A549 (cell line): ENCODE results near the gene LRRC51. TPM values are rescaled to one million over a fixed set of nuclear protein-coding genes. Genes with fewer than 3 reads are reported as not detected.

Experiments
- ATAC-seq, 2 experiments: fragments of 200-7000 bp in 1 of 2; fragments of >200 bp in 1 of 2; cut with Nextera tagmentation in 1 of 2; cut with Tn5 transposase in 1 of 2; 3 replicates each; pipeline versions ENCODE4 v1.8.0 to v1.9.1; 2018 to 2020; ENCODE audit warnings: mild to moderate bottlenecking in 1 of 2, moderate library complexity in 1 of 2
- CTCF ChIA-PET: fragments of 300-600 bp; sonication (Branson Sonifier 250); formaldehyde crosslinking; extraction: SDS; loops from one replicate; lab custom pipeline; 2021; ENCODE audit warnings: antibody characterized with exemption, inconsistent platforms; lab: Yijun Ruan, JAX
- POLR2A ChIA-PET: fragments of 350-600 bp; formaldehyde crosslinking; extraction: SDS; loops from one replicate; lab custom pipeline; 2021; ENCODE audit warnings: antibody characterized with exemption, inconsistent platforms; lab: Yijun Ruan, JAX
- DNase-seq, 2 experiments: peaks; one replicate each; pipeline versions ENCODE4 v3.0.0 to v3.0.0-alpha.2; 2011 to 2016; ENCODE audit warnings: low read depth in 1 of 2, low spot score in 1 of 2
- FAIRE-seq: peaks from 2 replicates; lab custom pipeline; 2011; peaks lifted over from hg19 to GRCh38; lab: Jason Lieb, UNC
- H3K27ac ChIP-seq, 2 experiments: fragments of >200 bp; sonication (Bioruptor Twin); formaldehyde crosslinking; 3 replicates each; pipeline ENCODE4 v1.5.1; 2016 to 2017
- H3K4me1 ChIP-seq: fragments of >200 bp; sonication (Bioruptor Twin); formaldehyde crosslinking; 3 replicates; pipeline ENCODE4 v1.6.1; 2016
- H3K4me2 ChIP-seq: fragments of >200 bp; sonication (Bioruptor Twin); formaldehyde crosslinking; 3 replicates; pipeline ENCODE4 v1.6.1; 2016
- H3K4me3 ChIP-seq: fragments of >200 bp; sonication (Bioruptor Twin); formaldehyde crosslinking; 3 replicates; pipeline ENCODE4 v1.5.1; 2016
- H3K9me3 ChIP-seq: fragments of >200 bp; sonication (Bioruptor Twin); formaldehyde crosslinking; 3 replicates; pipeline ENCODE4 v1.6.1; 2016
- BHLHE40 ChIP-seq: IDR thresholded peaks from 2 replicates; pipeline ENCODE4 v1.6.1; 2012; ENCODE audit warnings: low read depth, low read length, inconsistent platforms
- CHD2 ChIP-seq: fragments of 150-350 bp; IDR thresholded peaks from 2 replicates; pipeline ENCODE4 v1.6.1; 2014; ENCODE audit warnings: low read length; ENCODE audit not compliant: partially characterized antibody
- CHD4 ChIP-seq: fragments of 200-600 bp; sonication (generic); IDR thresholded peaks from 2 replicates; pipeline ENCODE4 v1.6.1; 2016; ENCODE audit warnings: antibody characterized with exemption, mild to moderate bottlenecking, borderline replicate concordance
- EHF ChIP-seq: fragments of 250-450 bp; sonication (Bioruptor Pico); IDR thresholded peaks from 2 replicates; pipeline ENCODE4 v1.5.0; 2020; ENCODE audit warnings: mild to moderate bottlenecking
- EHMT2 ChIP-seq: fragments of 200-600 bp; sonication (generic); IDR thresholded peaks from 2 replicates; pipeline ENCODE4 v1.6.1; 2016; ENCODE audit warnings: antibody characterized with exemption, low read depth, mild to moderate bottlenecking, moderate library complexity
- EP300 ChIP-seq, 2 experiments: fragments of >200 bp; sonication (Bioruptor Twin); formaldehyde crosslinking; IDR thresholded peaks; 2 replicates in 1 of 2; 3 replicates in 1 of 2; pipeline ENCODE4 v1.6.1; 2016 to 2017
- ESRRA ChIP-seq: fragments of 150-350 bp; IDR thresholded peaks from 2 replicates; pipeline ENCODE4 v1.6.1; 2014; ENCODE audit warnings: mild to moderate bottlenecking, low read length, borderline replicate concordance
- FOSB ChIP-seq: fragments of 250-450 bp; sonication (Bioruptor Pico); IDR thresholded peaks from 2 replicates; pipeline ENCODE4 v1.5.0; 2020; ENCODE audit warnings: mild to moderate bottlenecking, moderate library complexity
- FOSL2 ChIP-seq, 2 experiments: fragments of 450-650 bp in 1 of 2; fragments of >200 bp in 1 of 2; sonication (Bioruptor Twin) in 1 of 2; formaldehyde crosslinking; IDR thresholded peaks; 2 replicates each; pipeline versions ENCODE4 v1.5.0 to v1.6.1; 2016 to 2020; ENCODE audit warnings: mild to moderate bottlenecking in 1 of 2, moderate library complexity in 1 of 2
- FOXS1 ChIP-seq: fragments of 250-450 bp; sonication (Bioruptor Pico); IDR thresholded peaks from 2 replicates; pipeline ENCODE4 v1.5.0; 2020; ENCODE audit warnings: mild to moderate bottlenecking, moderate library complexity
- HDAC2 ChIP-seq: fragments of 200-600 bp; sonication (generic); IDR thresholded peaks from 2 replicates; pipeline ENCODE4 v1.6.1; 2016
- HOXA7 ChIP-seq: fragments of 250-450 bp; sonication (Bioruptor Pico); IDR thresholded peaks from 2 replicates; pipeline ENCODE4 v1.5.0; 2020; ENCODE audit warnings: mild to moderate bottlenecking, moderate library complexity
- HOXB13 ChIP-seq: fragments of 250-450 bp; sonication (Bioruptor Pico); IDR thresholded peaks from 2 replicates; pipeline ENCODE4 v1.5.0; 2020; ENCODE audit warnings: low read depth, mild to moderate bottlenecking, moderate library complexity
- KDM1A ChIP-seq: fragments of 200-600 bp; sonication (generic); IDR thresholded peaks from 2 replicates; pipeline ENCODE4 v1.6.1; 2016; ENCODE audit warnings: low read depth, mild to moderate bottlenecking
- MAZ ChIP-seq: fragments of 150-350 bp; IDR thresholded peaks from 2 replicates; pipeline ENCODE4 v1.6.1; 2014; ENCODE audit warnings: antibody characterized with exemption, low read depth, low read length, borderline replicate concordance
- MYC ChIP-seq: IDR thresholded peaks from 2 replicates; pipeline ENCODE4 v1.6.1; 2012; ENCODE audit warnings: mild to moderate bottlenecking, inconsistent platforms, low read length, improper control_type of control experiment, borderline replicate concordance
- NFE2L2 ChIP-seq: fragments of 150-350 bp; conservative IDR thresholded peaks from 2 replicates; pipeline ENCODE4 v1.6.1; 2014; ENCODE audit warnings: low read length
- SMC3 ChIP-seq: fragments of >200 bp; sonication (Bioruptor Twin); formaldehyde crosslinking; IDR thresholded peaks from 3 replicates; pipeline ENCODE4 v1.6.1; 2018; ENCODE audit warnings: inconsistent platforms
- SREBF2 ChIP-seq: fragments of 450-650 bp; IDR thresholded peaks from 2 replicates; pipeline ENCODE4 v1.6.1; 2014; ENCODE audit warnings: mild to moderate bottlenecking, moderate library complexity
- TP53 ChIP-seq: fragments of 250-450 bp; sonication (Bioruptor Pico); IDR thresholded peaks from 2 replicates; pipeline ENCODE4 v1.5.0; 2021; ENCODE audit warnings: mild to moderate bottlenecking, moderate library complexity
- ZSCAN20 ChIP-seq: fragments of 250-450 bp; sonication (Bioruptor Pico); IDR thresholded peaks from 2 replicates; pipeline ENCODE4 v1.8.0; 2022; ENCODE audit warnings: mild to moderate bottlenecking, moderate library complexity
- WGBS: methylation state at CpG from one replicate; pipeline ENCODE4 v1.1.6; 2017; ENCODE audit errors: missing lambda C conversion rate; 5-methylcytosine and 5-hydroxymethylcytosine counted together
- polyA plus RNA-seq, 4 experiments: library from polyadenylated mRNA; depleted of rRNA in 3 of 4; stranded (reverse); fragments of >200 nt; fragmentation: RNase III in 1 of 4; extraction: RNeasy Plus Mini Kit Qiagen cat#74134 plus additional on column Dnase treatment in 1 of 4; gene quantifications; 2 replicates in 3 of 4; 3 replicates in 1 of 4; pipeline ENCODE4 v1.2.3, GENCODE V29; 2011 to 2017
- TF ChIP-seq, protein P1 (sequence below): IDR thresholded peaks from 2 replicates; pipeline ENCODE4 v1.6.1; 2012; ENCODE audit warnings: low read depth, borderline replicate concordance
- TF ChIP-seq, protein P2 (sequence below): fragments of 150-350 bp; IDR thresholded peaks from 2 replicates; pipeline ENCODE4 v1.6.1; 2014; ENCODE audit warnings: low read depth, mild to moderate bottlenecking, low read length
- TF ChIP-seq, protein P3 (sequence below): fragments of 450-650 bp; IDR thresholded peaks from 2 replicates; pipeline ENCODE4 v1.6.1; 2014; ENCODE audit warnings: antibody characterized with exemption
- TF ChIP-seq, protein P4 (sequence below): fragments of 250-450 bp; sonication (Bioruptor Pico); IDR thresholded peaks from 2 replicates; pipeline ENCODE4 v1.5.0; 2021; ENCODE audit warnings: mild to moderate bottlenecking, moderate library complexity, borderline replicate concordance

Gene LRRC51
- polyA plus RNA-seq, 2 of the 4 experiments (the other 2 are of a cell fraction): 8.2 to 14.3 TPM

DNA sequence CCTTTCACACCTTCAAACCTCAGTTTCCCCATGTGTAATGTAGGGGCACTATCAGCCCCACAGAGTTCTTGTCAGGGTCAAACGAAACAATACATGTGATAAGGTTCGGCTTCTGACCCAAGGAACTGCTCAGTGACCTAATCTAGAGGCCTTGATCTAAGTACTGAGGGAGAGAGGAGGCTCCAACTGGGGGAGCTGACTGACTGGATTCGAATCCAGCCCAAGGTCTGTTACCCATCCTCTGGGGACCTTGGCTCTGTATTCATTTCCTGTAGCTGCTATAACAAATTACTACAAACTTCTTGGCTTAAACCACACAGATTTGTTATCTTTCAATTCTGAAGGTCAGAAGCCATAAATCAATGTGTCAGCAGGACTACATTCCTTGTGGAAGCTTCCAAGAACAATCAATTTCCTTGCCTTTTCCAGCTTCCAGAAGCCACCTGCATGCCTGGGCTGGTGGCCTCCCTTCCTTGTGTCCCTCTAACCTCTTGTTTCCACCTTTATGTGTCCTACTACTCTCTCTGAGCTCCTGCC, 42.5 kb downstream of the LRRC51 start:
- FAIRE-seq (no peak), DNase-seq (no peak), ATAC-seq (no peak)
- WGBS: 45% methylated on average over 3 of the region's 3 CpGs
- no peak overlapping the region for H3K4me2 ChIP-seq
- no peak overlapping the region for H3K4me3 ChIP-seq
- H3K4me1 ChIP-seq: no peaks in the 10 kb centered on the region
- H3K9me3 ChIP-seq: no peaks in the 10 kb centered on the region
- TF ChIP-seq MAZ: no peak
- TF ChIP-seq, protein P1, sequence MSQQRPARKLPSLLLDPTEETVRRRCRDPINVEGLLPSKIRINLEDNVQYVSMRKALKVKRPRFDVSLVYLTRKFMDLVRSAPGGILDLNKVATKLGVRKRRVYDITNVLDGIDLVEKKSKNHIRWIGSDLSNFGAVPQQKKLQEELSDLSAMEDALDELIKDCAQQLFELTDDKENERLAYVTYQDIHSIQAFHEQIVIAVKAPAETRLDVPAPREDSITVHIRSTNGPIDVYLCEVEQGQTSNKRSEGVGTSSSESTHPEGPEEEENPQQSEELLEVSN: no peak
- TF ChIP-seq SREBF2: no peak
- no peak for TF ChIP-seq EP300 (IDR thresholded peaks at IDR 0.05)
- TF ChIP-seq, protein P2, sequence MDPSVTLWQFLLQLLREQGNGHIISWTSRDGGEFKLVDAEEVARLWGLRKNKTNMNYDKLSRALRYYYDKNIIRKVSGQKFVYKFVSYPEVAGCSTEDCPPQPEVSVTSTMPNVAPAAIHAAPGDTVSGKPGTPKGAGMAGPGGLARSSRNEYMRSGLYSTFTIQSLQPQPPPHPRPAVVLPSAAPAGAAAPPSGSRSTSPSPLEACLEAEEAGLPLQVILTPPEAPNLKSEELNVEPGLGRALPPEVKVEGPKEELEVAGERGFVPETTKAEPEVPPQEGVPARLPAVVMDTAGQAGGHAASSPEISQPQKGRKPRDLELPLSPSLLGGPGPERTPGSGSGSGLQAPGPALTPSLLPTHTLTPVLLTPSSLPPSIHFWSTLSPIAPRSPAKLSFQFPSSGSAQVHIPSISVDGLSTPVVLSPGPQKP: no peak
- no peak for TF ChIP-seq TP53 (CRISPR knock-in tag)
- no peak for TF ChIP-seq CHD2
- TF ChIP-seq KDM1A: no peak
- TF ChIP-seq FOSL2 (IDR thresholded peaks at IDR 0.05): no peak
- TF ChIP-seq FOSL2 (CRISPR knock-in tag; IDR thresholded peaks at IDR 0.05): no peak
- no peak for TF ChIP-seq HOXB13 (CRISPR knock-in tag)
- no peak for TF ChIP-seq SMC3
- TF ChIP-seq CHD4: no peak
- TF ChIP-seq ZSCAN20 (CRISPR knock-in tag): no peak
- TF ChIP-seq HOXA7 (CRISPR knock-in tag): no peak
- no peak for TF ChIP-seq EHMT2
- TF ChIP-seq BHLHE40: no peak
- TF ChIP-seq MYC: no peak
- no peak for TF ChIP-seq ESRRA
- no peak overlapping the region for H3K27ac ChIP-seq
- POLR2A ChIA-PET: interaction anchor here (1.7 kb wide), 1 partner anchor 11 kb away, joined by 4 read pairs; the partner anchor contains the start of gene ANAPC15
- CTCF ChIA-PET: interaction anchor here (1.0 to 2.0 kb wide), 2 partner anchors 11 to 60 kb away, joined by 3 to 7 read pairs; no protein-coding TSS in a partner anchor

DNA sequence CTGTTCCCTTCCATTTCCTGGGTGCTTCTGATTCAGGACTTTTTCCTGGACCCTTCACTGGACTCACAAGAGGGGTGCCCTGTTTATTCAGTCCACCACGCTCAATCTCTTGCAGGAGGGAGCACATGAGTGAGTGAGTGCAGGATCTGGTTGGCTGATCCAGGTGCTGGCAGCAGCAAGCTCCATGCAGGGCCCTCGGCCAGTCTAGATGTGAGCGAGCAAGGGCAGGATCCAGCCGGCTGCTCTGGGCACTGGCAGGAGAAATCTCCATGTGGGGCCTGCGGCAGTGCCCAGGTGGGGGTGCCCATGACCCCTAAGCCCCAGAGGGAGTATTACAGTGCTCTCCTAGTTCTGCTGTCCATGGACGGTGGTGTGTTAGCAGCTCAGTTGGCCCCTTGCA, 43.4 kb downstream of the LRRC51 start:
- POLR2A ChIA-PET: no interaction called here
- Histone ChIP-seq H3K9me3 (no peaks in the 10 kb centered on the region), H3K4me1 (no peaks in the 10 kb centered on the region), H3K27ac (no peak overlapping the region), H3K4me2 (no peak overlapping the region), H3K4me3 (no peak overlapping the region)
- ATAC-seq: no peak
- CTCF ChIA-PET: interaction anchor here (1.8 to 2.1 kb wide), 2 partner anchors 11 to 20 kb away, joined by 4 to 12 read pairs; partner anchors contain the start of gene ANAPC15
- DNase-seq: no peak
- FAIRE-seq: no peak
- TF ChIP-seq, protein P3, sequence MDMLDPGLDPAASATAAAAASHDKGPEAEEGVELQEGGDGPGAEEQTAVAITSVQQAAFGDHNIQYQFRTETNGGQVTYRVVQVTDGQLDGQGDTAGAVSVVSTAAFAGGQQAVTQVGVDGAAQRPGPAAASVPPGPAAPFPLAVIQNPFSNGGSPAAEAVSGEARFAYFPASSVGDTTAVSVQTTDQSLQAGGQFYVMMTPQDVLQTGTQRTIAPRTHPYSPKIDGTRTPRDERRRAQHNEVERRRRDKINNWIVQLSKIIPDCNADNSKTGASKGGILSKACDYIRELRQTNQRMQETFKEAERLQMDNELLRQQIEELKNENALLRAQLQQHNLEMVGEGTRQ: no peak
- TF ChIP-seq EHF (CRISPR knock-in tag) (no peak), NFE2L2 (no peak), HOXB13 (CRISPR knock-in tag) (no peak), FOXS1 (no peak), FOSB (no peak), HDAC2 (no peak), ZSCAN20 (CRISPR knock-in tag) (no peak), FOSL2 (IDR thresholded peaks at IDR 0.05) (no peak), FOSL2 (CRISPR knock-in tag; IDR thresholded peaks at IDR 0.05) (no peak)
- TF ChIP-seq, protein P4, sequence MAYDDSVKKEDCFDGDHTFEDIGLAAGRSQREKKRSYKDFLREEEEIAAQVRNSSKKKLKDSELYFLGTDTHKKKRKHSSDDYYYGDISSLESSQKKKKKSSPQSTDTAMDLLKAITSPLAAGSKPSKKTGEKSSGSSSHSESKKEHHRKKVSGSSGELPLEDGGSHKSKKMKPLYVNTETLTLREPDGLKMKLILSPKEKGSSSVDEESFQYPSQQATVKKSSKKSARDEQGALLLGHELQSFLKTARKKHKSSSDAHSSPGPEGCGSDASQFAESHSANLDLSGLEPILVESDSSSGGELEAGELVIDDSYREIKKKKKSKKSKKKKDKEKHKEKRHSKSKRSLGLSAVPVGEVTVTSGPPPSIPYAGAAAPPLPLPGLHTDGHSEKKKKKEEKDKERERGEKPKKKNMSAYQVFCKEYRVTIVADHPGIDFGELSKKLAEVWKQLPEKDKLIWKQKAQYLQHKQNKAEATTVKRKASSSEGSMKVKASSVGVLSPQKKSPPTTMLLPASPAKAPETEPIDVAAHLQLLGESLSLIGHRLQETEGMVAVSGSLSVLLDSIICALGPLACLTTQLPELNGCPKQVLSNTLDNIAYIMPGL (CRISPR knock-in tag): no peak
- 64% methylated on average over 5 of the region's 6 CpGs for WGBS
